GM12873 (cell line): ENCODE results near the gene RMND5A.

Experiments used
- TF ChIP-seq, protein P1 (sequence below): IDR thresholded peaks from 2 replicates; pipeline ENCODE4 v1.5.1; 2012; ENCODE audit warnings: low read depth, mild to moderate bottlenecking, moderate library complexity, low read length, control low read depth; ENCODE audit not compliant: insufficient read depth; ENCODE audit errors: missing control alignments

Gene RMND5A

GRCh38 chr2:86822668-86823345 lies 102.7 kb downstream of the RMND5A start:
- TF ChIP-seq, protein P1, sequence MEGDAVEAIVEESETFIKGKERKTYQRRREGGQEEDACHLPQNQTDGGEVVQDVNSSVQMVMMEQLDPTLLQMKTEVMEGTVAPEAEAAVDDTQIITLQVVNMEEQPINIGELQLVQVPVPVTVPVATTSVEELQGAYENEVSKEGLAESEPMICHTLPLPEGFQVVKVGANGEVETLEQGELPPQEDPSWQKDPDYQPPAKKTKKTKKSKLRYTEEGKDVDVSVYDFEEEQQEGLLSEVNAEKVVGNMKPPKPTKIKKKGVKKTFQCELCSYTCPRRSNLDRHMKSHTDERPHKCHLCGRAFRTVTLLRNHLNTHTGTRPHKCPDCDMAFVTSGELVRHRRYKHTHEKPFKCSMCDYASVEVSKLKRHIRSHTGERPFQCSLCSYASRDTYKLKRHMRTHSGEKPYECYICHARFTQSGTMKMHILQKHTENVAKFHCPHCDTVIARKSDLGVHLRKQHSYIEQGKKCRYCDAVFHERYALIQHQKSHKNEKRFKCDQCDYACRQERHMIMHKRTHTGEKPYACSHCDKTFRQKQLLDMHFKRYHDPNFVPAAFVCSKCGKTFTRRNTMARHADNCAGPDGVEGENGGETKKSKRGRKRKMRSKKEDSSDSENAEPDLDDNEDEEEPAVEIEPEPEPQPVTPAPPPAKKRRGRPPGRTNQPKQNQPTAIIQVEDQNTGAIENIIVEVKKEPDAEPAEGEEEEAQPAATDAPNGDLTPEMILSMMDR, result no peak

GRCh38 chr2:86825036-86825692 lies 105.1 kb downstream of the RMND5A start:
- TF ChIP-seq, protein P1, result no peak

DNA sequence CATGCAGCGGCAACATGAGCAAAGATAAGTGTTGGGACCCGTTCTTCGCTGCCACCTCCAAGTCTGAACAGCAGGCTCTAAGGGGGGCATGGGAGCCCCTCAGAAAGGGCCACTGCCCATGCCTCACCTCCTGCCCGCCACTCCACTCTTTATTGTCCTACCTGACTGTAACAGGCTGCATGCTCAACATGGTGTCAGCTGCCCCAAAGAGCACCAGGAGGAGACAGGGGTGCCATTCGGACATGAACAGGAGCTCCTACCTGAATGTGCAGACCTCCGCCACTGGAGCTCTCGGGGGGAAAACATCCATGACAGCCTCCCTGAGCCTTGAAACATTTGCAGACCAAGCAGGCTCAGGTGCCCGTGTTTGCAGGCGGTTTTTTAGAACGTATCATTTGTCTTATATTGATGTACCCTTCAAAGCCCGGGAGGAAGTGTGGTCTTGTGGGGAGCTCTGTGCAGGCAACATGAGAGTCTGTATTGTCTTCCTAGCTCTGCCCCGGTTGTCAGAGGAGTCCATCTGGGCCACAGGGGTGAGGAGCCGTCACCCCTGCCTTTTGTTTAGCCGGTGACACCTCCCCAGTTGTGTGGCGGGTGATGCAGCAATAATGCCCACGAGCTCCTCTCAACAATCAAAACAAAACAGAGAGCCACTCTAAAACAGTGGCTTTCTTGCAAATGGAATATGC lies 105.7 kb downstream of the RMND5A start:
- TF ChIP-seq, protein P1, result no peak

GRCh38 chr2:86826951-86827350 lies 106.9 kb downstream of the RMND5A start:
- TF ChIP-seq, protein P1, result no peak
